AG10803 (cell line): Measurements from ENCODE around the gene XNDC1N.

Experiments
- DNase-seq: peaks from one replicate; pipeline ENCODE4 v3.0.0; 2010; ENCODE audit warnings: low read depth
- H3K4me3 ChIP-seq: 2 replicates; pipeline ENCODE4 v1.5.1; 2011; ENCODE audit warnings: mild to moderate bottlenecking, low read length, control low read depth
- TF ChIP-seq, protein P1 (sequence below): conservative IDR thresholded peaks from 2 replicates; pipeline ENCODE4 v1.5.1; 2011; ENCODE audit warnings: mild to moderate bottlenecking, low read length, control low read depth, inconsistent platforms

XNDC1N gene

DNA sequence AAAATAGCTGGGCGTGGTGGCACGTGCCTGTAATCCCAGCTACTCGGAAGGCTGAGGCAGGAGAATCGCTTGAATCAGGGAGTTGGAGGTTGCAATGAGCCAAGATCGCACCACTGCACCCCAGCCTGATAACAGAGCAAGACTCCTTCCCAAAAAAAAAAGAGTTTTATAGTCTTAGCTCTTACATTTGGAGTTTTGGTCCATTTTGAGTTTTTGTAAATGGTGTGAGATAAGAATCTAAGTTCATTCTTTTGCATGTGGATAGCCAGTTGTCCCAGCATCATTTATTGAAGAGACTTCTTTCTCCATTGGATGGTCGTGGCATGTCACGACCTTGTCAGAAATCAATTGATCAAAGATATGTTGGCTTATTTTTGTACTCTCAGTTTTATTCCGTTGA lies 35.1 kb upstream of the XNDC1N start:
- TF ChIP-seq, protein P1, sequence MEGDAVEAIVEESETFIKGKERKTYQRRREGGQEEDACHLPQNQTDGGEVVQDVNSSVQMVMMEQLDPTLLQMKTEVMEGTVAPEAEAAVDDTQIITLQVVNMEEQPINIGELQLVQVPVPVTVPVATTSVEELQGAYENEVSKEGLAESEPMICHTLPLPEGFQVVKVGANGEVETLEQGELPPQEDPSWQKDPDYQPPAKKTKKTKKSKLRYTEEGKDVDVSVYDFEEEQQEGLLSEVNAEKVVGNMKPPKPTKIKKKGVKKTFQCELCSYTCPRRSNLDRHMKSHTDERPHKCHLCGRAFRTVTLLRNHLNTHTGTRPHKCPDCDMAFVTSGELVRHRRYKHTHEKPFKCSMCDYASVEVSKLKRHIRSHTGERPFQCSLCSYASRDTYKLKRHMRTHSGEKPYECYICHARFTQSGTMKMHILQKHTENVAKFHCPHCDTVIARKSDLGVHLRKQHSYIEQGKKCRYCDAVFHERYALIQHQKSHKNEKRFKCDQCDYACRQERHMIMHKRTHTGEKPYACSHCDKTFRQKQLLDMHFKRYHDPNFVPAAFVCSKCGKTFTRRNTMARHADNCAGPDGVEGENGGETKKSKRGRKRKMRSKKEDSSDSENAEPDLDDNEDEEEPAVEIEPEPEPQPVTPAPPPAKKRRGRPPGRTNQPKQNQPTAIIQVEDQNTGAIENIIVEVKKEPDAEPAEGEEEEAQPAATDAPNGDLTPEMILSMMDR = no peak
- no peak overlapping the region for H3K4me3 ChIP-seq
- no peak for DNase-seq

DNA sequence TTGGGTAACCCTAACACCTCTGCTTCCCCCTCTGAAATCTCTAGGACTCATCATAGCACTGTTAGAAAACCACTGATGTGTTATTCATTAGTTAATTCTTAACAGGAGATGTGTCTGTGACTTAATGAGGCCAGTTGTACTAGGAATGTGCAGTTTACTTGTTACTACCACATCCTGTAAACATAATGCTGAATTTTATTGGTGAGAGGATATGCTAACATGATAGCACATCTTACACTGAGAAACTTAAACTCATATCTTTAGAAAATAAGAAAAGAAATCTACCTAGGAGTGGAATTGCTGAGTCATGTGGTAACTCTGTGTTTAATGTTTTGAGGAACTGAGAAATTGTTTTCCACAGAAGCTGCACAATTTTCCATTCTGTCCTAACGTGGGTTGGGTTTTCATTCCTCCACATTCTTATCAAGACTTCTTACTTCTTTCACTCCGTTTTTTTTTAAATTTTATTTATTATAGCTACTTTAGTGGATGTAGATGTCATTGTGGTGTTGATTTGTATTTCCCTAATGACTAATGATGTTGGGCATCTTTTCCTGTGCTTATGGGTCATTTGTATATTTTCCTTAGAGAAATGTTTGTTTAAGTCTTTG lies 34.1 kb upstream of the XNDC1N start:
- TF ChIP-seq, protein P1 = no peak
- no peak overlapping the region for H3K4me3 ChIP-seq
- DNase-seq = peak; percentile 31

DNA sequence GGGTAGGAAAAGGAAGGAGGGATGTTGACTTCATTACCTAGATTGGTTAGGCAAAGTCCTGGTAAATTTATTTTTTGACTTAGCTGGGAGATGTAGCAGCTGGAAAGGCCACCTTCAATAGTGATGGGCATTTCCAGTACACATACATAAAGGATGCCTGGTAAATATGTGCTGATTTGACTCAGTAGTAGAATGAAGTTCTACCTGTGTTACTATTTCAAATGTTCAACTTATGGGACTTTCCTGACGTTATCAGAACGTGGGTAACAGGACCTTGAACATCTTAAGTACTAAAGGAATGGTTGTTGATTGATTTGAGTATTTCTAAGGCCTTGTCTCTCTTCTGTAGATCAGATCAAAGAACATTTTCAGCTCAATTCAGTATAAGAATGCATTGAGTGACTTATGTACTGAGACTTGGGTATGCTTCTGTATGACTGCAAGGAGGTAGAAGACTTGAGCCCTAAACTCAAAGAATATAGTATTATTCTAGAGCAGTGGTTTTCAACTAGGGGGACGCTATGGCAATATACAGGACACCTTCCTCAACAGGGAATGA lies 27.6 kb upstream of the XNDC1N start:
- no peak for DNase-seq
- no peak overlapping the region for H3K4me3 ChIP-seq
- TF ChIP-seq, protein P1 = no peak

DNA sequence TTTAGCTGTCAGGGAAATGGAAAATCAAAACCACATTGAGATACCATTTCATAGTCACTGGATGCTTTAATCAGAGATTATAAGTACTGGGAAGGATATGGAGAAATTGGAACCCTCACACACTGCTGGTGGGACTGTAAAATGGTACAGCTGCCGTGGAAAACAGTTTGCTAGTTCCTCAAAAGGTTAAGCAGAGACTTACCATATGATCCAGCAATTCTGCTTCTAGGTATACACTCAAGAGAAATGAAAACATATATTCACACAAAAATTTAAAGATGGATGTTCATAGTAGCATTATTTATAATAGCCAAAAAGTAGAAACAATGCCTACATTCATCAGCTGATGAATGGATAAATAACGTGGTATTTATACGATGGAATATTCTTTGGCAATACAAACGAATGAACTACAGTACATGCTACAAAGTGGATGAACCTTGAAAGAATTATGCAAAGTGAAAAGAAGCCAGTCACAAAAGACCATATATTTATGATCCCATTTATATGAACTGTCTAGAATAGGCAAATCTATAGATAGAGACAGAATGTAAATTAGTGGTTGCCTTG lies 23.4 kb upstream of the XNDC1N start:
- TF ChIP-seq, protein P1 = no peak
- H3K4me3 ChIP-seq = no peak overlapping the region
- no peak for DNase-seq

- no peak overlapping the region for H3K4me3 ChIP-seq
- TF ChIP-seq, protein P1 = no peak
- no peak for DNase-seq
Observed at GRCh38 chr11:71949034-71949433, 20.6 kb upstream of the XNDC1N start.

DNA sequence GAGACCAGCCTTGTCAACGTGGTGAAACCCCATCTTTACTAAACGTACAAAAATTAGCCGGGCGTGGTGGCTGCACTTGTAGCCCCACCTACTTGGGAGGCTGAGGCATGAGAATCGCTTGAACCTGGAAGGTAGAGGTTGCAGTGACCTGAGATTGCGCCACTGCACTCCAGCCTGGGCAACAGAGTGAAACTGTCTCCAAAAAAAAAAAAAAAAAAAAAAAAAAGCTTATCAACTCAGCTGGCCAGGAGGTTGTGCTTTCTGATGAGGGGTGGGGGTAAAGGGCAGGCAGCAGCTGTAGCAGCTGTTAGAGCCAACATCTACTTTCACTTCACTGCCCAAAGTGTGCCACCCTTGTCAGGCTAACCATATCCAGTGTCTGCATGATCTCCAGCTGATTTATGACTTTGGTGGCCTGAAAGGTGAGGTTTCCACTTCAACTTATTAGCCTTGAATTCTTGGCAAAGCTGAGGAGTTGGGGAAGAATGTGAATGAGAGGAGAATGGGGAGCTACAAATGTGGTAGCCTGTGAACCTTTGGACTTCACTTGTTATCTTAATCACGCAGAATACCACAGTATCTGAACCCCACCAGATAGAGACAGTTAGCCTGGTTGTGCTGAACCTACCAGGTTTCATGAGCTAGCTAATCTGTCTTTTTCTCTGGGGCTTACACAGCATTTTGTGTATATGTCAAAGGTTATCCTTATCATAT lies 20.1 kb upstream of the XNDC1N start:
- no peak for DNase-seq
- H3K4me3 ChIP-seq = no peak overlapping the region
- TF ChIP-seq, protein P1 = no peak

DNA sequence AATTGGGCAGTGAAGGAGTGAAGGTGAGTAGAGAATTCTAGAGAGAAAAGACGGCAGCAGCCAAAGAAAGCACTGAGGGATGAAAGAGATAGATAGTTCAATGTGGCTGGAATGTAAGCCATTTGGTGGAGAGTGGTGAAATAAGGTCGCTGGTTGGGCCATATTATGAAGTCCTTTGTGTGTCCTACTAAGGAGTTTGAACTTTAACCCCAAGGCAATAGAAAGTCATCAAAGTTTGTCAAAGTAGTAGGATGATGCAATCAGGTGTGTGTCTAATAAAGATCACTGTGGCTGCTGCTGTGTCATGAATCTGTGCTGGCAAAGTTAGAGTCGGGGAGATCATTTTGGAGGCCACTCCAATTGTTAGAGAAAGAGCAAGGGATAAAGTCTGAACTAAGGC lies 19.1 kb upstream of the XNDC1N start:
- no peak overlapping the region for H3K4me3 ChIP-seq
- DNase-seq = no peak
- TF ChIP-seq, protein P1 = no peak
